GM19468 (cell line): ENCODE results near the gene RABGEF1.
"Not testable (repeated sequence)": the region's sequence is repeated elsewhere in the genome, so short reads cannot be mapped to it uniquely, and the experiment has no call there.

ENCODE experiments used
- ATAC-seq: cut with Tn5 transposase; IDR thresholded peaks from one replicate; pipeline ENCODE4 v1.9.1; 2021; ENCODE audit warnings: mild to moderate bottlenecking, moderate library complexity, moderate number of reproducible peaks; ENCODE audit not compliant: unreplicated experiment; ENCODE audit errors: extremely low read depth

The RABGEF1 gene

GRCh38 chr7:66740302-66740979 is at the start of gene RABGEF1:
RABGEF1 (plus strand) TSS chr7:66740733; CDS start chr7:66771900, 31,167 bp downstream.
- ATAC-seq = peak; percentile 77

- ATAC-seq = no peak
Measured at GRCh38 chr7:66693331-66693730, 47.2 kb upstream of the RABGEF1 start.

GRCh38 chr7:66694286-66694685 is 46.2 kb upstream of the RABGEF1 start:
- no peak for ATAC-seq

GRCh38 chr7:66695417-66695816 is 45.1 kb upstream of the RABGEF1 start:
- not testable (repeated sequence) for ATAC-seq

- ATAC-seq = not testable (repeated sequence)
Measured at GRCh38 chr7:66696134-66696533, 44.4 kb upstream of the RABGEF1 start.

GRCh38 chr7:66696774-66697191 is 43.8 kb upstream of the RABGEF1 start:
- ATAC-seq = no peak

GRCh38 chr7:66697449-66698438 is 42.8 kb upstream of the RABGEF1 start:
- ATAC-seq = no peak

GRCh38 chr7:66698652-66699205 is 41.8 kb upstream of the RABGEF1 start:
- ATAC-seq = no peak

- no peak for ATAC-seq
Measured at GRCh38 chr7:66699998-66700397, 40.5 kb upstream of the RABGEF1 start.

GRCh38 chr7:66700633-66701131 is 39.9 kb upstream of the RABGEF1 start:
- ATAC-seq = no peak

GRCh38 chr7:66707825-66708224 is 32.7 kb upstream of the RABGEF1 start:
- ATAC-seq = no peak

GRCh38 chr7:66710752-66711151 is 29.8 kb upstream of the RABGEF1 start:
- not testable (repeated sequence) for ATAC-seq

- ATAC-seq = no peak
Measured at GRCh38 chr7:66713687-66714086, 26.8 kb upstream of the RABGEF1 start.

- ATAC-seq = not testable (repeated sequence)
Measured at GRCh38 chr7:66716634-66717033, 23.9 kb upstream of the RABGEF1 start.

- ATAC-seq = no peak
Measured at GRCh38 chr7:66720561-66720960, 20.0 kb upstream of the RABGEF1 start.

GRCh38 chr7:66725843-66726242 is 14.7 kb upstream of the RABGEF1 start:
- ATAC-seq = no peak

GRCh38 chr7:66727058-66727457 is 13.5 kb upstream of the RABGEF1 start:
- ATAC-seq = no peak

GRCh38 chr7:66728571-66728970 is 12.0 kb upstream of the RABGEF1 start:
- ATAC-seq = no peak

GRCh38 chr7:66729274-66729673 is 11.3 kb upstream of the RABGEF1 start:
- ATAC-seq = no peak

- ATAC-seq = no peak
Measured at GRCh38 chr7:66731986-66732385, 8.5 kb upstream of the RABGEF1 start.

- ATAC-seq = no peak
Measured at GRCh38 chr7:66732439-66732838, 8.1 kb upstream of the RABGEF1 start.
